ENCODE measurements around the gene SRR.
A peak's percentile ranks its signal among the peaks of the same experiment; 100 is the strongest.

Gene SRR

GRCh38 chr17:2282297-2282873 is 21.4 kb upstream of the SRR start:
- TF ChIP-seq CTCF (conservative IDR thresholded peaks at IDR 0.05) (peak; percentile 74), ZFX (IDR thresholded peaks at IDR 0.05) (no peak)
- H3K27ac ChIP-seq: no peak overlapping the region

- TF ChIP-seq CTCF (conservative IDR thresholded peaks at IDR 0.05) (no peak), ZFX (IDR thresholded peaks at IDR 0.05) (no peak)
- H3K27ac ChIP-seq: no peak overlapping the region
Measured at GRCh38 chr17:2283302-2283701, 20.4 kb upstream of the SRR start.

- no peak overlapping the region for H3K27ac ChIP-seq
- TF ChIP-seq ZFX (IDR thresholded peaks at IDR 0.05) (no peak), CTCF (conservative IDR thresholded peaks at IDR 0.05) (no peak)
Measured at GRCh38 chr17:2289878-2290478, 13.8 kb upstream of the SRR start.

- H3K27ac ChIP-seq: no peak overlapping the region
- TF ChIP-seq ZFX (IDR thresholded peaks at IDR 0.05) (no peak), CTCF (conservative IDR thresholded peaks at IDR 0.05) (no peak)
Measured at GRCh38 chr17:2292100-2292499, 11.7 kb upstream of the SRR start.

GRCh38 chr17:2295575-2295974 is 8.2 kb upstream of the SRR start:
- no peak overlapping the region for H3K27ac ChIP-seq
- TF ChIP-seq ZFX (IDR thresholded peaks at IDR 0.05) (no peak), CTCF (conservative IDR thresholded peaks at IDR 0.05) (no peak)

- H3K27ac ChIP-seq: no peak overlapping the region
- TF ChIP-seq CTCF (conservative IDR thresholded peaks at IDR 0.05) (no peak), ZFX (IDR thresholded peaks at IDR 0.05) (no peak)
Measured at GRCh38 chr17:2297023-2297422, 6.7 kb upstream of the SRR start.

- no peak for TF ChIP-seq ZFX (IDR thresholded peaks at IDR 0.05)
- no peak for TF ChIP-seq CTCF (conservative IDR thresholded peaks at IDR 0.05)
- no peak overlapping the region for H3K27ac ChIP-seq
Measured at GRCh38 chr17:2299136-2299535, 4.6 kb upstream of the SRR start.
